Adipocyte (in vitro differentiated cells): ENCODE measurements around the gene CFAP299.
"Not testable (repeated sequence)": the region's sequence is repeated elsewhere in the genome, so short reads cannot be mapped to it uniquely, and the experiment has no call there.

Experiments used
- DNase-seq: peaks from one replicate; pipeline ENCODE4 v3.0.0-alpha.2; 2015; ENCODE audit warnings: low read depth
- H3K27me3 ChIP-seq: replicated peaks from 2 replicates; pipeline ENCODE4 v1.7.0; 2013; ENCODE audit warnings: mild to moderate bottlenecking, low read length, moderate library complexity; ENCODE audit not compliant: control insufficient read depth, insufficient read depth
- H3K36me3 ChIP-seq: 2 replicates; pipeline ENCODE4 v1.7.0; 2013; ENCODE audit warnings: low read length, mild to moderate bottlenecking, moderate library complexity; ENCODE audit not compliant: control insufficient read depth, insufficient read depth, severe bottlenecking
- H3K4me1 ChIP-seq: 2 replicates; pipeline ENCODE4 v1.7.0; 2013; ENCODE audit warnings: mild to moderate bottlenecking, low read length, moderate library complexity; ENCODE audit not compliant: control insufficient read depth, insufficient read depth
- H3K4me3 ChIP-seq: 2 replicates; pipeline ENCODE4 v1.7.0; 2013; ENCODE audit warnings: mild to moderate bottlenecking, low read length, moderate library complexity
- H3K9ac ChIP-seq: 2 replicates; pipeline ENCODE4 v1.7.0; 2013; ENCODE audit warnings: mild to moderate bottlenecking, low read length, moderate library complexity
- H3K9me3 ChIP-seq: 2 replicates; pipeline ENCODE4 v1.7.0; 2013; ENCODE audit warnings: mild to moderate bottlenecking, low read length, moderate library complexity; ENCODE audit not compliant: control insufficient read depth

Gene CFAP299

GRCh38 chr4:80307774-80308465, 27.6 kb upstream of the CFAP299 start:
- Histone ChIP-seq H3K36me3 (no peaks in the 10 kb centered on the region), H3K9me3 (no peaks in the 10 kb centered on the region), H3K4me1 (peaks cover 31% of the 10 kb centered on the region), H3K4me3 (peak overlapping the region; percentile 36), H3K9ac (no peak overlapping the region), H3K27me3 (no peaks in the 10 kb centered on the region)
- peak; percentile 62 for DNase-seq

DNA sequence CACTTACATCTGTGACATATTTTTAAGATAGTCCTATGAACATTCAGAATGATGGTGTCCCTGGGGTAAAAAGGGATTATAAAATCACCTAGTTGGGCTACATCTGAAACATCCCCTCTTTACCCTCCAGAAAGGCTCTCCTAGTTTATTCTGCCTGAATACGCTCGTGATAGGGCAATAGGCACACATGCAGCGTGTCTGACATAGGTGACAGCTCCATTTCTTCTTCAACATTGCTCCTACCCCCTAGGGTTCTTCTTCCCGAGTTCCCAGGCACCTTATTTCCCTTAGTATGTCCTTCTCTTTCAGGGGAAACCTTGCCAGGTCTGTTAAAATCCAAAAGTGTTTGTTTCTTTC, 27.1 kb upstream of the CFAP299 start:
- peaks cover 31% of the 10 kb centered on the region for H3K4me1 ChIP-seq
- no peak overlapping the region for H3K4me3 ChIP-seq
- no peaks in the 10 kb centered on the region for H3K9me3 ChIP-seq
- peak overlapping the region; percentile 69 for H3K9ac ChIP-seq
- no peak for DNase-seq
- H3K36me3 ChIP-seq: no peaks in the 10 kb centered on the region
- H3K27me3 ChIP-seq: no peaks in the 10 kb centered on the region

DNA sequence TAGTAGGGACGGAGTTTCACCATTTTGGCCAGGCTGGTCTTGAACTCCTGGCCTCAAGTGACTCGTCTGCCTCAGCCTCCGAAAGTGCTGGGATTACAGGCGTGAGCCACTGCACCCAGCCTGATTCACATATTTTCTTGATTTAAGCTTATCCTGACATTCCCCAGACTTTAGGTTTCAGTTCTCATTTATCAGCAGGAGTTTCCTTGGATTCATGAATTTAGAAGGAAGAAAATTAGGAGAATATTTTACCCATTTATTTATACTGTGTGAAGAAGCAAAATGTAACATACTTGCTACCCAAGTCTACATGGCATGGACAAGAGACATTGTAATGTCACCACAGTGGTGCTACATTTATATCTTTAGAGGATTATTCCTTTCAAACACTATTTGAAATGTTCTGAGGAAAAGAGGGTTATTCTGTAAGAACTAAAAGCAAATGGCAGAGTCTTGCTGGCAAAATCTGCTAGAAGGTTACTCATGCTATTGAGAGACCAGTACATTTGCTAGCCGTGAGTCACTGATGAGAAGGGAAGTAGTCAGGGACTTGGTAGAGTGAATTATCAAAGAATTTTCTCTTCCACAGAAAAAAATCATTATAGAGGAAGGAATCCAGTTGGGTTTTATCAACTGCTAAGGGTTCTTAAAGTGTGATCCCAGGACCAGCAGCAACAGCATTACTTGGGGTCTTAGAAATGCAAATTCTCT, 26.1 kb upstream of the CFAP299 start:
- H3K4me1 ChIP-seq: peaks cover 31% of the 10 kb centered on the region
- no peaks in the 10 kb centered on the region for H3K36me3 ChIP-seq
- H3K9ac ChIP-seq: peak overlapping the region; percentile 69
- no peaks in the 10 kb centered on the region for H3K9me3 ChIP-seq
- peak; percentile 85 for DNase-seq
- H3K4me3 ChIP-seq: peak overlapping the region; percentile 75
- no peaks in the 10 kb centered on the region for H3K27me3 ChIP-seq

DNA sequence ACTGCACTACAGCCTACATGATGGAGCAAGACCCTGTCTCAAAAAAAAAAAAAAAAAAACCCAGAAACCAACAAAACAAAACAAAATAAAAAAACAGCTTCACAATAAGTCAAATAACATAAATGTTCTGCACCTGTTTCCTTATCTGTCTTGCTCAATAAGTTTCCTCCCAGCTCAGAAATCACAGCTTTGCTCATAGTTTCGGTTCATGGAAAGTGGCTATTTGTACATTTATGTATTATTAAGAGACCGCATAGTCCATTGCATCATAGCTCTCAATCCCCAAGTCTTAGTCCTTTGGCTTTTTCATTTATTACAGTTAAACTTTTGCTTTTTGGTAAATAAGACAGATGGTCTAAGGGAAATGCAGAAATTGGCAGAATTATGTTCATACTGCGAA, 24.4 kb upstream of the CFAP299 start:
- H3K4me1 ChIP-seq: peaks cover 28% of the 10 kb centered on the region
- no peak for DNase-seq
- no peak overlapping the region for H3K9ac ChIP-seq
- no peak overlapping the region for H3K4me3 ChIP-seq
- H3K27me3 ChIP-seq: no peaks in the 10 kb centered on the region
- no peaks in the 10 kb centered on the region for H3K36me3 ChIP-seq
- H3K9me3 ChIP-seq: no peaks in the 10 kb centered on the region

DNA sequence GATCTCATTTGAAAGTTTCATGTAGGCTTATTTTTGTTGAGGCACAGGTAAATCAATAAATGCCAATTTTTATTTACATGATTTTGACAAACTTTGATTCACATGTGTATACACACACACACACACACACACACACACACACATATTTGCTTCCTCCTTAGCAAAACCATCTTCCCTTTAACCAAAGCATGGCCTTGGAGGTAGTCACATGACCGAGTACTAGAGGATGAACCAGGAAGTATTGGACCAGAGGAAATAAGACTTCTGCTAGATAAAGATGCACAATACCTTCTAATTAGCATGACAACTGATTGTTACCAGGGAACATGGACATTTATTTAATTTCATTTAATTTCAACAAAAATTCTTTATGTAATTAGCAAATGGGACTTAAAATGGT, 23.4 kb upstream of the CFAP299 start:
- Histone ChIP-seq H3K27me3 (no peaks in the 10 kb centered on the region), H3K9ac (no peak overlapping the region), H3K36me3 (no peaks in the 10 kb centered on the region), H3K9me3 (no peaks in the 10 kb centered on the region), H3K4me1 (peaks cover 28% of the 10 kb centered on the region), H3K4me3 (no peak overlapping the region)
- DNase-seq: no peak

DNA sequence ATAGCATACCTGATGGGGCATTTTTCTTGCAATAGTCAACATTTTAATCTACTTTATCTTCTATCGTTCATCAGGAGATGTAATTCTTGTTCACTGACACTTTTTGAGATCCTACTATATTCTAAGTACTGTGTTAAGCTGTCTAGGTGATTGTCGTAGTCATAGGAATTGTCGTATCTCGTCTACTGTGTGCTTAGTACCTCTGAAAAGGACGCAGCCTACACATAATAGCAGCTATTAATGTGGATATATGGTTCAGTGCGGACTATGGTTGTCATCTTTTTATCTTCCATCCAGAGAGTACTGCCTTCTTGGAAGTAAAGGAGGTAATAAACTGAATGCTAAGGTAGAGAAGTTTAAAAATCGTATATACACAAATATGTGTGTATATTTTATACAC, 21.9 kb upstream of the CFAP299 start:
- H3K36me3 ChIP-seq: no peaks in the 10 kb centered on the region
- H3K9me3 ChIP-seq: no peaks in the 10 kb centered on the region
- H3K9ac ChIP-seq: no peak overlapping the region
- H3K4me1 ChIP-seq: peaks cover 15% of the 10 kb centered on the region
- no peak overlapping the region for H3K4me3 ChIP-seq
- DNase-seq: no peak
- no peaks in the 10 kb centered on the region for H3K27me3 ChIP-seq

GRCh38 chr4:80315848-80316247, 19.7 kb upstream of the CFAP299 start:
- not testable (repeated sequence) for DNase-seq, H3K9me3 ChIP-seq, H3K36me3 ChIP-seq, H3K9ac ChIP-seq, H3K4me1 ChIP-seq, H3K27me3 ChIP-seq, H3K4me3 ChIP-seq

- H3K4me3 ChIP-seq: no peak overlapping the region
- DNase-seq: no peak
- no peaks in the 10 kb centered on the region for H3K27me3 ChIP-seq
- H3K36me3 ChIP-seq: no peaks in the 10 kb centered on the region
- H3K9ac ChIP-seq: no peak overlapping the region
- H3K9me3 ChIP-seq: no peaks in the 10 kb centered on the region
- H3K4me1 ChIP-seq: no peaks in the 10 kb centered on the region
Measured at GRCh38 chr4:80321341-80321740, 14.2 kb upstream of the CFAP299 start.

DNA sequence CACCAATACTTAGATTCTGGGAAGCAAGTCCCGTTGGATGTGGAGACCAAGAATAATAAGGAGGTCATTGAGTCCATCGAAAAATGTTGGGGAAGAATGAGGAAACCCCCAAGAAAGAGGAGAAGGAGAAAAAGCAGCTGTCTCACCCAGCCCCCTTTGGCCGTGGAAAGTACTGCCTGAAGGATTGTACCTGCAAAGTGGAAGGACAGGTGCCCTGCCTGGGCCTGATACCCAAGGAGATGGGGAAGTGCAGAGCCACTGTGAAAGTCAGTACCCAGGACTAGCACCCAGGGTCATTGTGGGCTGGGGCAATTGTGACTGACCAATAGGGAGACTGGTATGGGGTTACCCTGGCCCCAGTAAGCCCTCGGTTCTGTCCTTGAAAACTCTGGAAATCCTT, 13.8 kb upstream of the CFAP299 start:
- no peaks in the 10 kb centered on the region for H3K27me3 ChIP-seq
- no peaks in the 10 kb centered on the region for H3K9me3 ChIP-seq
- no peaks in the 10 kb centered on the region for H3K36me3 ChIP-seq
- H3K4me1 ChIP-seq: no peaks in the 10 kb centered on the region
- no peak for DNase-seq
- H3K4me3 ChIP-seq: no peak overlapping the region
- no peak overlapping the region for H3K9ac ChIP-seq

- H3K9ac ChIP-seq: no peak overlapping the region
- DNase-seq: peak; percentile 67
- no peaks in the 10 kb centered on the region for H3K27me3 ChIP-seq
- no peaks in the 10 kb centered on the region for H3K36me3 ChIP-seq
- no peaks in the 10 kb centered on the region for H3K9me3 ChIP-seq
- H3K4me1 ChIP-seq: no peaks in the 10 kb centered on the region
- H3K4me3 ChIP-seq: no peak overlapping the region
Measured at GRCh38 chr4:80322716-80323115, 12.8 kb upstream of the CFAP299 start.

DNA sequence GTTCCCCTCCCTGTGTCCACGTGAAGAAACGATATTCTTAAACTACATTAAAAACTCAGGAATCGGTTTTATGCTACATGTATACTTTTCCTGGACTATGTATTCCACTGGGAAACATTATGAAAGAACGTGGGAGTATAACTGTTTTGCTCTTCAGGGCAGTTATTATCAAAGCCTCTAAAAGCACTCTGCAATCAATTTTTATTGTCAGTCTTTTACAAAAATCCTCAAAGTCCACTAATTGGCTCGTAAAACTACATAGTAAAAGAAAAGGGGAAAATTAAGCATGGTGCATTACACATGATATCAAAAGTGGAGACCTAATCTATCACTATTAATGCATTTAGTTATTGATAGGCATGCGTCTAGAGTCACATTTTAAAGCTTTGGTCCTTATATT, 11.4 kb upstream of the CFAP299 start:
- Histone ChIP-seq H3K27me3 (no peaks in the 10 kb centered on the region), H3K9me3 (no peaks in the 10 kb centered on the region), H3K4me1 (no peaks in the 10 kb centered on the region), H3K36me3 (no peaks in the 10 kb centered on the region), H3K9ac (no peak overlapping the region), H3K4me3 (no peak overlapping the region)
- DNase-seq: no peak

- H3K4me3 ChIP-seq: no peak overlapping the region
- H3K4me1 ChIP-seq: peaks cover 4% of the 10 kb centered on the region
- H3K9me3 ChIP-seq: no peaks in the 10 kb centered on the region
- no peaks in the 10 kb centered on the region for H3K27me3 ChIP-seq
- DNase-seq: no peak
- H3K36me3 ChIP-seq: no peaks in the 10 kb centered on the region
- H3K9ac ChIP-seq: no peak overlapping the region
Measured at GRCh38 chr4:80331693-80332092, 3.8 kb upstream of the CFAP299 start.
